ENCODE results near the gene TMED10. TPM values are rescaled to one million over a fixed set of nuclear protein-coding genes. Genes with fewer than 3 reads are reported as not detected.

TMED10 gene
- total and polyA plus RNA-seq, 2 of the 13 experiments (the other 11 are each of a cell fraction or from before 2014, with no cell fraction given): 311 to 377 TPM

DNA sequence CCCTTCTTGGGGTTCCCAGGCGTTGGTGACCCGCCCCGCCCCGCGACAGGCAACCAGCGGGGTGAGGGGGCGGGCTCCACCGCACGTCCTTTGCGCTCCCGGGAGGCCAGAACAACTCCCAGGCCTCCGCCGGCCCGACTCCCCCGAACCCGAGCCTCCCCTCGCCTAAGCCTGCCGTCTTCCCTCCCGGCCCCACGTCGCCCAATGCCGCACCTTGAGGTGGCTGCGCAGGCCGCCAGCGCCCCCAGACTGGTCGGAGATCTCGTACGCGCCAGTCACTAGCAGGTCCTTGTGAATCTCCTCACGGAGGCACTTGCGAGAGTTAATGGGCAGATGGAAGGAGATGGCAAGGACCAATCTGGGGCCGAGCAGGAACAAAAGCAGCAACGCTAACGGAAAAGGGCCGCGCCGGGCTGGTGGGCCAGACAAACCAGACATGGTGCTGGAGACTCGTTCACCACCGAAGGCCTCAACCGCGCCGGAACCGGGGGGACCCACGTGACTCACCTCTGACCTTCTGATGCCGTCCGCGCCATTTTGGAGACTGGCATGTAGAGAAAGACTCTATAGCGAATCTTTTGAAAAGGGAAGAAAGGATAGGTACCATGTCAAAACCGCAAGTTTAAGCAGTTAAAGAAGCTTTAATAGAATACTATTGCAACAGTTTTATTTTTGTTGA lies at the start of gene TMED10 (continued):
- TF ChIP-seq, protein P1, sequence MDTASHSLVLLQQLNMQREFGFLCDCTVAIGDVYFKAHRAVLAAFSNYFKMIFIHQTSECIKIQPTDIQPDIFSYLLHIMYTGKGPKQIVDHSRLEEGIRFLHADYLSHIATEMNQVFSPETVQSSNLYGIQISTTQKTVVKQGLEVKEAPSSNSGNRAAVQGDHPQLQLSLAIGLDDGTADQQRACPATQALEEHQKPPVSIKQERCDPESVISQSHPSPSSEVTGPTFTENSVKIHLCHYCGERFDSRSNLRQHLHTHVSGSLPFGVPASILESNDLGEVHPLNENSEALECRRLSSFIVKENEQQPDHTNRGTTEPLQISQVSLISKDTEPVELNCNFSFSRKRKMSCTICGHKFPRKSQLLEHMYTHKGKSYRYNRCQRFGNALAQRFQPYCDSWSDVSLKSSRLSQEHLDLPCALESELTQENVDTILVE (CRISPR knock-in tag; IDR thresholded peaks at IDR 0.05): peak; percentile 84; the same call in 1 of the 2 replicates
- TF ChIP-seq ZSCAN22 (CRISPR knock-in tag; IDR thresholded peaks at IDR 0.05) (0 out of 2 replicates have a peak, but pooled peaks have one; percentile 44), WIZ (CRISPR knock-in tag; IDR thresholded peaks at IDR 0.05) (no peak), YY1 (IDR thresholded peaks at IDR 0.05; ENCODE audit: insufficient read depth, insufficient replicate concordance, low read depth, low read length) (peak; percentile 99), BCLAF1 (IDR thresholded peaks at IDR 0.05) (no peak), RNF2 (conservative IDR thresholded peaks at IDR 0.05; ENCODE audit: low read depth) (peak; percentile 20; the same call in 1 of the 2 replicates), YEATS4 (CRISPR knock-in tag; IDR thresholded peaks at IDR 0.05; ENCODE audit: borderline replicate concordance) (peak; percentile 97), ZNF616 (CRISPR knock-in tag; IDR thresholded peaks at IDR 0.05; ENCODE audit: low read depth) (no peak), IKZF5 (CRISPR knock-in tag; IDR thresholded peaks at IDR 0.05) (peak; percentile 58), MTF1 (CRISPR knock-in tag; IDR thresholded peaks at IDR 0.05) (no peak), MATR3 (CRISPR knock-in tag; IDR thresholded peaks at IDR 0.05) (no peak), ZSCAN31 (CRISPR knock-in tag; IDR thresholded peaks at IDR 0.05; ENCODE audit: low read depth) (no peak), NAIF1 (CRISPR knock-in tag; IDR thresholded peaks at IDR 0.05; ENCODE audit: borderline replicate concordance) (no peak; the same call in 1 of the 2 replicates), THAP9 (CRISPR knock-in tag; IDR thresholded peaks at IDR 0.05; ENCODE audit: borderline replicate concordance) (peak; percentile 88; the same call in 1 of the 2 replicates), CHCHD3 (CRISPR knock-in tag; IDR thresholded peaks at IDR 0.05) (no peak; the same call in 1 of the 2 replicates)
- TF ChIP-seq, protein P2, sequence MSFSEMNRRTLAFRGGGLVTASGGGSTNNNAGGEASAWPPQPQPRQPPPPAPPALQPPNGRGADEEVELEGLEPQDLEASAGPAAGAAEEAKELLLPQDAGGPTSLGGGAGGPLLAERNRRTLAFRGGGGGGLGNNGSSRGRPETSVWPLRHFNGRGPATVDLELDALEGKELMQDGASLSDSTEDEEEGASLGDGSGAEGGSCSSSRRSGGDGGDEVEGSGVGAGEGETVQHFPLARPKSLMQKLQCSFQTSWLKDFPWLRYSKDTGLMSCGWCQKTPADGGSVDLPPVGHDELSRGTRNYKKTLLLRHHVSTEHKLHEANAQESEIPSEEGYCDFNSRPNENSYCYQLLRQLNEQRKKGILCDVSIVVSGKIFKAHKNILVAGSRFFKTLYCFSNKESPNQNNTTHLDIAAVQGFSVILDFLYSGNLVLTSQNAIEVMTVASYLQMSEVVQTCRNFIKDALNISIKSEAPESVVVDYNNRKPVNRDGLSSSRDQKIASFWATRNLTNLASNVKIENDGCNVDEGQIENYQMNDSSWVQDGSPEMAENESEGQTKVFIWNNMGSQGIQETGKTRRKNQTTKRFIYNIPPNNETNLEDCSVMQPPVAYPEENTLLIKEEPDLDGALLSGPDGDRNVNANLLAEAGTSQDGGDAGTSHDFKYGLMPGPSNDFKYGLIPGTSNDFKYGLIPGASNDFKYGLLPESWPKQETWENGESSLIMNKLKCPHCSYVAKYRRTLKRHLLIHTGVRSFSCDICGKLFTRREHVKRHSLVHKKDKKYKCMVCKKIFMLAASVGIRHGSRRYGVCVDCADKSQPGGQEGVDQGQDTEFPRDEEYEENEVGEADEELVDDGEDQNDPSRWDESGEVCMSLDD (CRISPR knock-in tag; IDR thresholded peaks at IDR 0.05; ENCODE audit: borderline replicate concordance): no peak; the same call in 1 of the 2 replicates
- TF ChIP-seq, protein P3, sequence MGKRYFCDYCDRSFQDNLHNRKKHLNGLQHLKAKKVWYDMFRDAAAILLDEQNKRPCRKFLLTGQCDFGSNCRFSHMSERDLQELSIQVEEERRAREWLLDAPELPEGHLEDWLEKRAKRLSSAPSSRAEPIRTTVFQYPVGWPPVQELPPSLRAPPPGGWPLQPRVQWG (CRISPR knock-in tag; IDR thresholded peaks at IDR 0.05; ENCODE audit: borderline replicate concordance, low read depth): no peak
